RKO (cell line): Measurements from ENCODE around the gene CLCF1.
A peak's percentile ranks its signal among the peaks of the same experiment; 100 is the strongest.

Experiments used
- DNase-seq: peaks from one replicate; pipeline ENCODE4 v3.0.0-alpha.2; 2016; ENCODE audit warnings: low spot score

Gene CLCF1

DNA sequence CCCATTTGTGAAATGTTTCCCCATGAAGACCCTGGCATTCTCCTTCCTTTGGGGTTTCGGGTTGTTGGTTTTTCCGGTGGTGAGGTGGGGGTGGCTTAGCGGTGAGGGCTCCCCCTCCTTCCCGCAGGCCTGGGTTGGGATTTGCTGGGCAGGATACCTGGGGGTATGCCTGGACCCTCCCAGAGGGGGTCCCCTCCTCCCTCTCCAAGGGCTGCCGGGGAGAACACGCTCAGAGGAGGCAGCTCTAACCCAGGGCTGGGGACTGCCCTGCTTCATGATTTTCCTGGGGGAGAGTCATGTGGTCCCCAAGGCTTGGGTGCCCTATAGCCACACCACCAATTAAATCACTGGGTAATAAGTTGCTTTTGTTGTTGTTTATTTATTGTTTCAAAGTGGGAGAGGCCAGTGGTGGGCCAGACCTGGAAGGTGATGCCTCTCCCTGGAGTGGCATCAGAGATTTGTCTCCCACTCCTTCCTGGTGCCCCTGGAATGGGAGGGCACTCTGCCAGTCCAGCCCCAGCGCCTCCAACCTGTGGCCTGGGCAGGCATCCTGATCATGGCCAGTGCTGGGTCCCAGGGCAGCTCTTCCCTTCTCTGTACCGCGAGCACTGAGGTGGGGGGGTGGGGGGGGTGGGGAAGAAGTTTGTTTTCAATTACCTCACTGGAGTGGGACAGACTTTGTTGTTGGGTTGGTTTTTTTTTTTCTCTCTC is 1.3 kb upstream of the CLCF1 start:
- DNase-seq, result no peak

DNA sequence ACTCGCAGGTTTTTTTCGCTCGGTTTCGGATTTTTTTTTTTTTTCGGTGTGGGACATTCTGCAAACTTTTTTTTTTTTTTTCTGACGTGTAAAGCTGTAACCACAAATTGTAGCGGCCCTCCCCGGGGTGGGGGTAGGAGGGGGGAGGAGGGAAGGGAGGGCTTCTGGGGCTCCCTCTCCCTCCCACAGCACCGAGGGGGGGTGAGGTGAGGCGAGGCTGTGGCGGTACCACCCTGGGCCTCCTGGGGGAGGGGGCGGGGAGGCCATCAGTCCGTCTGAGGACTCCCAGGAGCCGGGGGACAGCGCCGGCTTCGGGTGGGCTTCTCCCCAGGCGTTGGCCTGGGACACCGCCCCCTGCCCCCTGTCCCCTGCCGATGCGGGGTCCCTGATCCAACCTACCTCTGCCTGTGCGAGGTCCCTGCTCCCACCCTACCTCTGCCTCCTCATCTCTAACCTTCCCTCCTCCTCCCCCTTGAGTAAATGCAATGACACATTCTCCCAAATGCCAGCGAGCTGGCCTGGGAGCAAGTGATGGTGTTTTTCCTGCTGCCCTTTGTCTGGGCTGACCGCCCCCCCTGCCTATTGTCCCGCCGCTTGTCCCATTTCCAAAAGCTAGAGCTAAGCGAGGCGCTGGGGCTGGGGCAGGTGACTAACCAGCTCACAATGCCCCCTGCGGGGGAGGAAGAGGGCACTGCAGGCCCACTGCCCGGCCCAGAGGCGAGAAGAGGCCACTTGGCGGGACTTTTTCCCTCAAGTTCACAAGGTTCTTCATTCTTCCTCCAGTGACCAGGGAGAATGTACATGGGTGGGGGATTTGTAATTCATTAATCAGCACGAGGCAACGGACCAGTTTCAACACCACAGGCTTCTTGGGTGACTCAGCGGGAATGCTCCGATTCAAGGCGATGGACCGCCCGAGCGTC is 511 bp upstream of the CLCF1 start:
- DNase-seq, result peak; percentile 93

DNA sequence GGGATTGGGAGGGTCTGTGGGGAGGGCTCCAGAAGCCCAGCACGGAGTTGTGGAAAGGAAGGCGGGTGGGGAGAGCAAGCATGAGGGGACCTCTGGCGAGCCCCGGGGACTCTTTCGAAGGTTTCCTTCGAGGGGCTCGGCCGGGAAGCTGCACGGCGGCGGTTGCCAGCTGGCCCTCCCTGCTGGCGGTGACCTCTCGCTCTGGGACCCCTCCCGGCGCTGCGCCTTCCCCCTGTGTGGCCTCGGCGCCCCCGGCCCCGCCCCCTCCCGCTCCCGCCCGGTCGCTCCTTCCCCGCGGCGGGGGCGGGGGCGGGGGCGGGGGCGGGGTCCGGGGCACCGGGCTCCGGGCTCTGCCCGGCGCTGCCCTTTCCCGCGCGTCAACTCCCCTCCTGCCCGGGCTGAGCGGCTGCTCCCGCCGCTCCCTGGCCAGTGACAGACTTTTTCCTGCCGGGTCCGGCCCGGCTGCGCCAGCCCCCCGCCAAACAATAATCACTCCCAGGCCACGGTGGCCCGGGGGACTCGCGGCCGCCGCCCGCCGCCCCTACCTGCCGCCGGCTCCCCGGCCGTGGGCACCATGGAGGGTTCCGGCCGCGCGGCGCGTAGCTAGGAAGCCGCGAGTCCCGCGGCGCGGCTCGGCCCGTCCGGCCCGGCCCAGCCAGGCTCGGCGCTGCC is 941 bp downstream of the CLCF1 start:
- DNase-seq, result no peak

DNA sequence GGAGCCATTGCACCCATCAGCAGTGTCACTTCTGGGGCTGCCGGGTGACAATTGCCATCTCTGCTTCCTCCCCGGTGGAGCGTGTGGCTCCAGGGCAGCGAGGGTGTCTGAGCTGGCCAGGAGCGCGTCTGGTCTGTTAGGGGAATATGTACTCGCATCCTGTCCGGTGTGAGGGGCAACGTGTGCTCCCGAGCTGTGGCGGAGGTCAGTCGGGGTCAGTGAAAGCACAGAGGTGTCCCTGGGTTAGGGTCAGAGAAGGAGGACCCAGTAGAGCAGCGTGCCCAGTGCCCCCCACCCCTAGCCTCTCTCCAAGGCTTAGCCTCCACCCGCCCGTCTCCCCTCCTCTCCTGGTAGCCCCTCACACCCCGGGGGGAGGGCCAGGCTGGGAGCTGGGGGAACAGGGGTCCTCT is 1.5 kb downstream of the CLCF1 start:
- DNase-seq, result no peak

DNA sequence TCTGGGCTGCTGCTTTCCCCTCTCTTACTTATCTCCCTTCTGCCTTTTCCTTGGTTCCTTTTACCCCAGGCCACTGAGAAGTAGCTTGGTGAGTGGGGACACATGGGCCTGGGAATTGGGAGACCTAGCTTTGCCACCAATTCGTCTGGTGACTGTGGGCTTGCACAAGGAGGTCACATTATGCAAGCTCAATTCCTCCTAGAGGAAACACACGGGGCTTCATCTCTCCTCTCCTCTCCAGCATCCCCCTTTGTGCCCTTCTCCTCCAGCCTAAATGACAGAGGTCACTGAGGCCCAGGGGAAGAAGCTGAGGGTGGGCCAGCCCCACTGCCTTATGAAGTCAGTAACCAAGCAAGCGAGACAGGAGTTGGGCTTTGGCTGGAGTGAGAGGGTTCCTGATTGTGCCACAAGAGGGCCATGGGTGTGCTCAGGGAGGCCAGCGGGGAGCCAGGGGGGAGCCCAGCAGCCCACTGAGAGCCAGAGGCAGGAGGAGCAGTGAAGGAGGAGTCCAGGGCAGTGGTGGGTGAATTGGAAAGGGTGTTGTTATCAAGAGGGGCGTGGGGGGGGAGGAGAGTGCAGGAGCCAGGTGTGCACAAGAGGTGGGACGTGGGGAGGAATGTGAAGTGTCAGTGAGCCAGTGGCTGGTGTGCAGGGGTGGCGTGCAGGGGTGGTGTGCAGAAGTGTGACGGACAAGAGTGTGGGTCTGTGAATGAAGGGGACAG is 2.0 kb downstream of the CLCF1 start:
- DNase-seq, result peak; percentile 63

DNA sequence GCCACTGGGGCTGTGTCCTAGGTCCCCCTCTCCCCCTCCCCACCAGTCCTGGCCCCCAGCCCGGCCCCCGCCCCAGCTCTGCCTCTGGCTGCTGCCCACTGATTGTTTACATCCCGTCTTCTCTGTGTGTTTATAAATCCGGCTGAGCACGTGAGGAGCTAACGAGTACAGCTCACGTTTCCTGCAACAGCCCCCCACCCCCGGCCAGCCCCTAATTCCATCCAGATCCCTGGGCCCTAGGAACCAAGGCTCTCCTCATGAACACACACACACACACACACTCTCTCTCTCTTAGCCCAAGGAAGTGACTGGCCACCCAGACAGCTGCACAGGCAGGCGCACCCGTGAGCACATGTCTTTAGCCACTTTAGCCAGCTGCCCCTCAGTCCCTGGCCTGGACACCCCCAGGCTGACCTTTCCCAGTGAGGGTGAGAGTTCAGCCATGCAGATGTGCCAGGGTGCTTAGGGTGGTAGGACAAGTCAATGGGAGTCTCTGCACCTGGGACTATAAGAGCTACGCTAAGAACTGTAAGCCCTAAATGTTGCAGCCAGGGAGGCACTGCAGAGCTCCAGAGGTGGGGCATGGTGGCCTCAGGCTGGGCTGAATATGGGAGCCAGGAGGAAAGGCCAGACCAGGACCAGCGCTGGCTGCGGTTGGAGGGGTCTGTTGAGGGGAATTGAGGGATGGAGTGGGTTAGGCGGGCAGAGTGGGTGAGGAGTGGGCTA is 2.9 kb downstream of the CLCF1 start:
- DNase-seq, result no peak

DNA sequence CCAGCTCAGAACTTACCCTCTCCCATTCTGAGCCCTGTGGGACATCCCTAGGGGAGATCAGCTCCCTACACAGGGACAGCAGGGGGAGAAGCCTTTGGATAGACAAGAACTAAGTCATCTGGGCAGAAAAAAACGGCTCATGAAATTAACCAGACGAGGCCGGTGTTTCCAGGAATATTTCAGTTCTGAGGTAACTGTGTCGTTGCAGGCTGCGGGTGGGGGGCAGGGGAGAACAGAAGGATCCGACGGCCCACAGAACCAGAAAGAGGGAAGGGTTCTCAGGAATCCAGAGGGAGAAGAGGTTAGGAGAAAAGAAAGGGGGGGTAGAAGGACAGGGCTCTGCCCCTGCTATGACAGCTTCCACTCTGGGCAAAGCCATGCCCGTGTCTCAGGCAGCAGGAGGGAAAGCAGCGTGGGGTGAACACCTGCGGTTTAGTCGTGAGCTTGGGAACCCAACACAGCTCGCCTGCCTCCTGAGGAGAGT is 3.6 kb downstream of the CLCF1 start:
- DNase-seq, result no peak

DNA sequence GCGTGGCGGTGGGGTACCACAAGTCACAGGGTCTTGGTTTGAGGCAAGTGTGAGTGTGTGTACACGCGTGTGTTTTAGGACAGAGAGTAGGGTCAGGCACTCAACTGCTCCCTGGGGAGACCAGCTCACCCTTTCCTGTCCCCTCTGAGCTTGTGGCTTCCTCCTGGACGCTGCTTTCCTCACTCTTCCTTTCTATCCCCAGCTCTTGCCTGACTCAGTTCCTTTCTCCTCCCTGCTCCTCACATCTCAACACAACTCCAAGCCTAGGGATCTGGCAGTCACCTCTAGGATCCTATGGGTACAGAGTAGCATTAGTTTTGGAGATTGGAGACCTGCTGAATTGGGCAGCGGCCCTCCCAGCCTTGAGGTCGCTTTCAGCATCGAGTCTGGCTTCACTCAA is 4.1 kb downstream of the CLCF1 start:
- DNase-seq, result no peak

DNA sequence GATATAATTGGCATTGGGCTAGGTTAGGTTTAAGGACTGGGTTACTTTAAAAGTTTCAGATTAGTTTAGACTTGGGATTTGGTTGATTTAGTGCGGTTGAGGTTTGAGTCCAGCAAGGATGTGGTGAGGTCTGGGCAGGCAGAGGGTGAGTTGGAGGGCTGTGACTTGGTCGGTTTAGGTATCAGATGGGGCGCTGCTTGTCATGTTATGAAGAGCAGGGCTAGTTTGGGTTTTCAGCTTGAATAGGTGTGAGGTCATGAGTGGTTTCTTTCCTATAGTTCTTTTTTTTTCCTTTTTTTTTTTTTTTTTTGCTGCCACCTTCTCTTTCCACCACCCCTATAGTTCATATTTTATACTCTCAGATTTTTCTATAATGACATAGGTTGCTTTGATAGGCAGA is 4.8 kb downstream of the CLCF1 start:
- no peak for DNase-seq

DNA sequence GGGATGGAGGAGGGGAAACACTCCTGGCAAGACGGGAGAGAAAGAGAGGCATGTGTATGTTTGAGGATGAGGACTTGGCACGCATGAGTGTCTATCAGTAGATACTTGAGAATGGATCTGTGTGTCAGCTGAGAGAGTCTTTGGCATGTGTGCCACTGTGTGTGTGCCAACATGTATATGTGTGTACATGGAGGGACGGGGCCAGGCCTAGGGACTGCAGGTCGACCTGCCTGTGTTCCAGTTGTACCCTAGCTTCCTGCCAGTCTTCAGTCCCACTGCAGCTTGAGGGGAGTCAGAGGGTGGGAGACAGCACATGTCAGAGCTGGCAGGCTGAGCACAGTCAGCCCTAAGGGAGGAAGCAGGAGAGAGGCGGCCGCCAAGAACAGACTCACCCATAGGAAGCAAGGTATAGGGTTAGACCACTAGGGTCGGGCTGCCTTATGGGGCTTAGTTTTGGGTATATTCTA is 5.6 kb downstream of the CLCF1 start:
- DNase-seq, result no peak

DNA sequence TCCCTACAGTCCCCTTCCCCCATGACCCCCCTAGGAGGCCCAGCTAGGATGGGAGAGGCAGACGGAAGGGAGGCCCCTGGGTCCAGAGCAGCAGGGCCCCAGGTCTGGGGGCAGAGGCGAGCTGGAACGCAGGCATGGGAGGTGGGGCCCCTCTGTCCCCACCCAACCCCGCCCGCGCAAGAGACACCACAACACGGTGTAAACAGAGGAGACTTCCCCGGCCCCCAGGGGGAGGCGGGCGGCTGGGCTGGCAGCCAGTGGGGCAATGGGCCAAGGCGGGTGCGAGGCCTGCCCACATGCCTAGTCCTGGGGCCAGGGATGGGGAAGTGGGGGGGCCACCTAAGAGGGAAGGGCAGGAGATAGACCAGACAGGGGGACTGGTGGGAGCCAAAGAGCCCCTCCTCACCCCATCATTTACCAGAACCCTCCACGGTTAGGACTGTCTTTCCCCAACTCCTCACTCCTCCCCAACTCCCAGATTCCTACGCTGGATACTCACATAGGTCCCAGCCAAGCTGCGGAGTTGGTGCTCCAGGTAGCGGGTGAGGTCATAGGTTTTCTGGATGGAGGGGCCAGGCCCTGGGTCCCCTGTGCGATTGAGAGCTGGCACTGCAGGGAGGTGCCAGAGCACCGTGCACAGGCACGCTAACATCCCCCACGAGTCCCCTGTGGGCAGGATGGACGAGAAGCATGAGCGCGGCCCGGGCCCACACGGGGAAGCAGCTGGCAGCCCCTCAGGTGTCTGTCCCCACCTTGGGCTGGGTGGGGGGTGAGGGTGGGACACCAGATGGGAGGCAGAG is 6.2 kb downstream of the CLCF1 start:
- DNase-seq, result no peak

DNA sequence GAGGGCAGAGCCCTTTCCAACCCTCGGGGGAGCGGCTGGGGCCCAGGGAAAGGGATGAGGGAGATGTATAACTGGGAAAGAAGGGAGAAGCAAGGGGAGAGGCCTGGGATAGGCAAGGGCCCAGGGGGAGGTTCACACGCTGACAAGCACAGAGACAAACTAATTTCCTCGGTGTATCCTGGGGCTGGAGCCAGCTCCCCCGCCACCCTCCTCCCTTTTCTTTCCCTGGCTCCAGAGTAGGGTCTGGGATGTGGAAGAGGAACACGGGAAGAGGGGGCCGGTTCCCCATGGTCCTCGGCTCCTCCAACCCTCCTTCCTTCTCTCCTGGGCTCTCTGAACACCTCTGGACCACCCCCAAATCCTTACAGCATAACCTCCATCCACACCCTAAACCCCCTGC is 6.9 kb downstream of the CLCF1 start:
- DNase-seq, result no peak

DNA sequence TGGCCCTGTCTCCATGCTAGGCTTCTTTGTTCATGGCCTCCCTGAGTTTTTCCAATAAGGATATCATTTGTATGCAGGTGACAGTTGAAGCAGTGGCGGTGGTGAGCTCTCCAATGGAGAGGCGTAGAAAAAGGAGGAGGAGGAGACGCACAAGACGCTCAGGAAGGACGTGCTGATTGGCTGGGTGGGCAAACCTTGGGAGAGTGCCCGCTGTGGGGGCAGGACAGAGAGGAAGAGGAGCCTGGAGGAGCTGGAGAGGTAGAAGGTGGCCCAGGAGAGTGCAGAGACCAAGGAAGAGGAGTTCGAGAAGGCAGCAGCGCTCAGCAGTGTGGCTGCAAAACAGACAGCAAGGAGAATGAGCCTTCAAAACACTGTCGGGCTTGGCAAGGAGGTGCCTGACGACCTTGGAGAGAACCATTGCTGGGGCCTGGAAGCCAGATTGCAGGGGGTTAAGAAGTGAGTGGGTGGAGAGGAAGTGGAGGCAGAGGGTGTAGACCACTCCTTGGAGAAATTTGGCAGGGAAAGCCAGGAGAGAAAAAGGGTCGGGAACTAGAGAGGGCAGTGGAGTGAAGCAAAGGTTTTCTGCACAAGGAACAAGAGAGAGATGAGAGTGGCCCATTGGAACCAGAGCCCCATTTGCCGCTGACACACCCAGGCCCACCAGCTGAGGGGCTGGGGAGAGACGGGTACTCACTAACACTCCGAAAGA is 7.5 kb downstream of the CLCF1 start:
- DNase-seq, result no peak

DNA sequence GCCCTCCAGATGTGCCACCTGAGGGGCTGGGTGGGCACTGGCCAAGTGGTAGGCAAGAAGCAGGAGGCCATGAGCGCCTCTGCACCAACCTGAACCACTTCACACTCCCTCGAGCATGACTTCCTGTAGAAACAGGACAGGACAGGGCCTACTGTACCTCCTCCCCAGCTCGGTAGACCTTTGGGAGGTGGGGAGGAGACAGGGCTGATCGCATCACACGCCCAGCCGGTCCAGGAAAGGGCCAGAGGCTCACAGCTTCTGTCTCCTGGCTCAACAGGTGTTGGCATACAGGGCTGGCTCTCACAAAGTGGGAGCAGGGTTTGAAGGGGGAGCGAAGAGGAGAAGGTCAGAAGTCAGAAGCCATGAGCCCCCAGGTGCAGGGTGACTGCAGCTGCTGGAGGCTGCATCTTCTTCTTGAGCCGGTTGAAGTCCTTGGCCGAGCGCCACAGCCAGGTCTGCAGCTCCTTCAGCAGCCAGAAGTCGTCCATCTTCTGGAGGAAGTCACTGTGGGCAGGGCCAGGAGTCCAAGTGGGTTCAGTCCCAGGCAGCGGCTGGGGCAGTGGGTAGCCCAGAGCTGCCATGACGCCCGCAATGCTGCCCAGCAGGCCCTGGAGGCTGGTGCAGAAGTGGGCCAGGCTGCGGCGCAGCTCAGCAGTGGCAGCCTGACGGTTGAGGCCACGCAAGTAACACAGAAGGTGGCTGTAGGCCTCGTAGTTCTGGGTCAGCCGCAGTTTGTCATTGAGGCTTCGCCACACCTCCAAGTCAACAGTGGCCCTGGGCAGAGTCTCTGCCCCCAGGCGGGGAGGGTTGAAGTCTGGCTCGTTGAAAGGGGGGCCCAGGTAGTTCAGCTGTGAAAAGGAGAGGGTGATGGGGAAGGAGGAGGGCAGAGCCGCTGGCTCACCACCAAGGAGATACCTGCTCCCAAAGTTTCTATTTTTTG is 8.3 kb downstream of the CLCF1 start:
- DNase-seq, result no peak

DNA sequence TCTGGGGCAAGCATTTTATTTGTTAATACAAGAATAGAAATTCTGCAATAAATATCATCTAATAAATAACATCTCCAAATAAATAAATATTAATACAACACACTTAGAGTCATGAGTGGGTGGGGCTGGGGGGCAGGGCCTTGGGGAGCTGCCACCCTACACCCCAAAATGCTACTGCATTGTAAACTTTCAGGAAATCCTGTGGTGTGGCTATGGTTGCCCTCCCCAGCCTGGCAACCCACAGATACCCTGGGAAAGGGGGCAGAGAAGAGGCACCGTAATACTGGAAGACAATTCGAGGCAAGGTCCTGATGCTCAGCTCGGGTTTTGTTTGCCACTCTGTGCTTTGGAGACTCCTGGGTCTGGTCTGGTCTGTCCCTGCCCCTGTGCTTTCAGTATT is 9.2 kb downstream of the CLCF1 start:
- no peak for DNase-seq

DNA sequence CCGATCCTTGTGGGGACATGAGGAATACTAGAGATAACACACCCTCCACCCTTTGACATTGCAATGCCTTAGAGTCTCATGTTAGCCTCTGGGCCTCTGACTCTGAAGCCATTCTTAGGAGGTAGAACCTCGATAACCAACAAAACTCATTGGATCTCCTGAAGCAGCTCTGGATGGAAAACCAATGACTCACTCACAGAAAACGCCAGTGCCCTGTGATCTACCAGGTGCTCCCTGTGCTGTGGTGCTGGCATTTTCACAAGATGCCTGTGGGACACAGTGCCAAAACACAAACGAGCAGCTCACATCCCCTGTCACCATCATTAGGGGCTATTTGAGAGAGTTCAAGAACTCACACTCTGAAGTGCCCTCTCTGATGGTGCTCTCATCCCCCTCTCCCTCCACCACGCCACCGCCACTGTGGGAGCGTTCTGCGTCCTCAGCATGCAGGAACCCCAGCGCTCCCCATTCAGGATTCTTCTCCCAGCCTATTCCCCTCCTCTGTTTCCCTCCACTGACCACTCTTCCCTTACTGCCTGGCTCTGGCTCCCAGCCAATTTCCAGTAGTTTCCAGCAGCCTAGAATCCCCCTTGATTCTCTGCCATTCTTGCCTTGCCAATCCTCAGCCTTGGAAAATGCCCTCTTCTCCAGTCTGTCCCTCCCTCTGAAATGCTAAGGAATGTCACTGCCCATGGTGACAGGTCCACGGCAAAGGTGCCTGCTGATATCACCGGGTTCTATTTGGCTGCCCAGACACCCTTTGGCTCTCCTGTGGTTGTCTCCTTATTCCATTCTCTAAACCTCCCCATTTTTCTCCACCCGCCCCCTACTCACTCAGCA is 15.3 kb downstream of the CLCF1 start:
- no peak for DNase-seq

DNA sequence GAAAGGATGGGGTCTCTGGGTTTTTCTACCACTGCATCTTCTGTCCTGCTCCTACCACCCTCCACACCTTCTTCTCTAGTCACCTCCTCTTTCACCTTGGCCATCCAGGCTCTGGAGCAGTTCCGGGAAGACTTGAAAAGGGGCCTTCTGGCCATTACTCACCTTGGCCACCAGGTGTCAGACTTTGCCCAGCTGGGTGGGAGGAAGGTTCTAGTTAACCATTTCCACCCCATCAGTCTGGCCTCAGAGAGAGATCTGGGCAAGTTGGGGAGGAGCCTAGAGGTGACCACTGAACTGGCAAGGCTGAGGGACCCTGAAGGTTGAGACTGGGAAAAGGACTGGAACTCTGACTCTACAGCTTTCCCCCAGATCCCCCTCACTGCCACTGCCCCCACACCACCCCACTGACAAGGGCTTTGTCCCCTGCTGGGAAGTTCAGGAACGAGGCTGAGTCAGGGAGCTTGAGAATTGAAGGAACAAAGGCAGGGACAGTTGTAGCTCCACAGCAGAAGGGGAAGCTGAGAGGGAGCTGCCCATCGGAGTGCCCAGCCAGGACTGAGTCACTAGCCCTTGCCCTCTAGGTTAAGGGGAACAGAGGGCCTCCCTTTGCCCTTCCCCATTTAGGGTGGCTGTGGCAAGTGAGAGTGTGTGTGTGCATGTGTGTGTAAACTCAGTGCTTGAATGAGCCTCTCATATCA is 16.4 kb downstream of the CLCF1 start:
- DNase-seq, result peak; percentile 85
